ENCODE results near the gene EN2.

The EN2 gene

DNA sequence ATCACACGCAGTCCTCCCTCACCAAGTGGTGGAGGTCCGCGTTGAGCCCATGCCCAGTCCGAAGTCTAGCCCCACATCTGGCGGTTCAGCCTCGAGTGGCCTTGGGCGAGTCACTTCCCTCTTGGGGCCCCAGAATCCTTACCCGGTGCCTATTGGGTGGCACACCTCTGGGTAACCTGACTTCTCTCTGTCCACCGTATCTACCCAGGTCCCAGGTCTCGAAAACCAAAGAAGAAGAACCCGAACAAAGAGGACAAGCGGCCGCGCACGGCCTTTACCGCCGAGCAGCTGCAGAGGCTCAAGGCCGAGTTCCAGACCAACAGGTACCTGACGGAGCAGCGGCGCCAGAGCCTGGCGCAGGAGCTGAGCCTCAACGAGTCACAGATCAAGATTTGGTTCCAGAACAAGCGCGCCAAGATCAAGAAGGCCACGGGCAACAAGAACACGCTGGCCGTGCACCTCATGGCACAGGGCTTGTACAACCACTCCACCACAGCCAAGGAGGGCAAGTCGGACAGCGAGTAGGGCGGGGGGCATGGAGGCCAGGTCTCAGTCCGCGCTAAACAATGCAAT lies 4.3 kb downstream of the EN2 start:
- DNase-seq (ENCODE audit: low read depth), result no peak
- no peak overlapping the region for H3K9ac ChIP-seq (ENCODE audit: low read length)
- no peaks in the 10 kb centered on the region for H3K9me3 ChIP-seq (ENCODE audit: control insufficient read depth, low read length)
- H3K4me3 ChIP-seq (ENCODE audit: low read length), result no peak overlapping the region
- no peaks in the 10 kb centered on the region for H3K4me1 ChIP-seq (ENCODE audit: control insufficient read depth, insufficient read depth, low read length)
- H3K36me3 ChIP-seq (ENCODE audit: control insufficient read depth, insufficient read depth, low read length, severe bottlenecking), result no peaks in the 10 kb centered on the region
- peaks cover 75% of the 10 kb centered on the region for H3K27me3 ChIP-seq (replicated peaks; ENCODE audit: control insufficient read depth, insufficient read depth, low read length)

DNA sequence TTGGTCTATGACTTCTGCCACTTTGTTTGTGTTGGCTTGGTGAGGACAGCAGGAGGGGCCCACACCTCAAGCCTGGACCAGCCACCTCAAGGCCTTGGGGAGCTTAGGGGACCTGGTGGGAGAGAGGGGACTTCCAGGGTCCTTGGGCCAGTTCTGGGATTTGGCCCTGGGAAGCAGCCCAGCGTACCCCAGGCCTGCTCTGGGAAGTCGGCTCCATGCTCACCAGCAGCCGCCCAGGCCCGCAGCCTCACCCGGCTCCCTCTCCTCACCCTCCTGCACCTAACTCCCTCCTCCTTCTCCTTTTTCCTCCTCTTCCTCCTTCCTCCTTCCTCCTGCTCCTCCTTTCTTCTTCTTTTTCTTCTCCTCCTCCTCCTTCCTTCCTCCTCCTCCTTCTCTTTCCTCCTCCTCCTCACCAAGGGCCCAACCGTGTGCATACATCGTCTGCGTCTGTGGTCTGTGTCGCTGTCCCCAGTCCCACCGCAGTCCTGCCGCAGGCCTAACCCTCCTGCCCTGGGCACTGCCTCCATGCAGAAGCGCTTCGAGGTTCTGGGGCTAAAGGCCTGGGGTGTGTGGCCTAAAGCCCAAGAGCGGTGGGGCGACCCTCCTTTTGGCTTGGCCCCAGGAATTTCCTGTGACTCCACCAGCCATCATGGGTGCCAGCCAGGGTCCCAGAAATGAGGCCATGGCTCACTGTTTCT lies 5.3 kb downstream of the EN2 start:
- Histone ChIP-seq H3K9me3 (ENCODE audit: control insufficient read depth, low read length) (no peaks in the 10 kb centered on the region), H3K36me3 (ENCODE audit: control insufficient read depth, insufficient read depth, low read length, severe bottlenecking) (no peaks in the 10 kb centered on the region), H3K4me3 (ENCODE audit: low read length) (no peak overlapping the region), H3K9ac (ENCODE audit: low read length) (no peak overlapping the region), H3K4me1 (ENCODE audit: control insufficient read depth, insufficient read depth, low read length) (peaks cover 3% of the 10 kb centered on the region), H3K27me3 (replicated peaks; ENCODE audit: control insufficient read depth, insufficient read depth, low read length) (peaks cover 78% of the 10 kb centered on the region)
- no peak for DNase-seq (ENCODE audit: low read depth)

DNA sequence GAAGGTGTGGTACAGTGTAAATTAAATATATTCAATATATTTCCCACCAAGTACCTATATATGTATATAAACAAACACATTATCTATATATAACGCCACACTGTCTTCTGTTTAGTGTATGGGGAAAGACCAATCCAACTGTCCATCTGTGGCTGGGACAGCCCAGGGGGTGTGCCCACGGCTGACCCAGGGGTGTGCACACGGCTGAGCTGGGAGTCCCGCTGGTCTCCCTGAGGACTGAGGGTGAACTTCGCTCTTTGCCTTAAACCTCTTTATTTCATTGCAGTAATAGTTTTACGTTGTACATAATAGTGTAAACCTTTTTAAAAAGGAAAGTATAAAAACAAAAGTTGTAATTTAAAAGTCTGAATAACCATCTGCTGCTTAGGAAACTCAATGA lies 6.3 kb downstream of the EN2 start:
- Histone ChIP-seq H3K9ac (ENCODE audit: low read length) (no peak overlapping the region), H3K4me3 (ENCODE audit: low read length) (no peak overlapping the region), H3K9me3 (ENCODE audit: control insufficient read depth, low read length) (no peaks in the 10 kb centered on the region), H3K27me3 (replicated peaks; ENCODE audit: control insufficient read depth, insufficient read depth, low read length) (peaks cover 86% of the 10 kb centered on the region), H3K36me3 (ENCODE audit: control insufficient read depth, insufficient read depth, low read length, severe bottlenecking) (no peaks in the 10 kb centered on the region), H3K4me1 (ENCODE audit: control insufficient read depth, insufficient read depth, low read length) (peaks cover 5% of the 10 kb centered on the region)
- no peak for DNase-seq (ENCODE audit: low read depth)

DNA sequence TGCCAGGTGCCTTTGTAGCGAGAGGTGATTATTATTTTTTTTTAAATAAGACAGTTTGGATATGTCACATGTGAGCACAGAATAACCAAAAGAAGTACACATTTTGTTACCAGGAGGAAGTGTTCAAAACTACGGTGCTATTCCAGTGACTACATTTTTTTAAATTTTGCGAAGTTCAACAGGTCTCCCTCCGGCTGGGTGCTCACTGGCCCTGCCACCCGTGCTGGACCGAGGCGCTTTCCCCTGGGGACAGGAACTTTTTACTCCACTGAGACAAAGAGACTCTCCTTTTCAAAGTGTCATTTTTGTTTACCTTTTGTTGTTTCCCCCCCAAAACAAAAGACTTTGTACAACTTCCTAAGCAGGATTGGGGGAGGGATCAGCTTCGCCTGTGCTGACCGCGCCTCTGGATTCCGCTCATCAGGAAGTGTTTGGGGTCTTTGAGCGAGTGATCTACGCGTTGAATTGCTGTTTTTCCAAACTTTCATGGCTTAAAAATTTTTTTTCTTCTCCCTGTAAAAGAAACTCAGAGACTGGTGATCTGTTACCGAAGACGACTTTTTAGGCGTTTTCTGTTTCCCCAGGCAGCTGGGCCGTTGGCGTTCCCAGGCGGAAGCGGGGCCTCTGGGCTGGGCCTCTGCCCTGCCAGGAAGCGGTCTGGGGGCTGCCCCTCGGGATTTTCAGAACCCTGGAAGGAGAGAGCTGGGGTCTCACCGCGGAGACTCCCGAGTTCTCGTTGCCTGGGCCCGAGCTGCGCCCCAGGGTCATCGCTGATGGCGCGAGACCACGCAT lies 7.2 kb downstream of the EN2 start:
- peaks cover 5% of the 10 kb centered on the region for H3K4me1 ChIP-seq (ENCODE audit: control insufficient read depth, insufficient read depth, low read length)
- no peaks in the 10 kb centered on the region for H3K9me3 ChIP-seq (ENCODE audit: control insufficient read depth, low read length)
- no peak overlapping the region for H3K9ac ChIP-seq (ENCODE audit: low read length)
- H3K36me3 ChIP-seq (ENCODE audit: control insufficient read depth, insufficient read depth, low read length, severe bottlenecking), result no peaks in the 10 kb centered on the region
- no peak for DNase-seq (ENCODE audit: low read depth)
- no peak overlapping the region for H3K4me3 ChIP-seq (ENCODE audit: low read length)
- peaks cover 86% of the 10 kb centered on the region for H3K27me3 ChIP-seq (replicated peaks; ENCODE audit: control insufficient read depth, insufficient read depth, low read length)

DNA sequence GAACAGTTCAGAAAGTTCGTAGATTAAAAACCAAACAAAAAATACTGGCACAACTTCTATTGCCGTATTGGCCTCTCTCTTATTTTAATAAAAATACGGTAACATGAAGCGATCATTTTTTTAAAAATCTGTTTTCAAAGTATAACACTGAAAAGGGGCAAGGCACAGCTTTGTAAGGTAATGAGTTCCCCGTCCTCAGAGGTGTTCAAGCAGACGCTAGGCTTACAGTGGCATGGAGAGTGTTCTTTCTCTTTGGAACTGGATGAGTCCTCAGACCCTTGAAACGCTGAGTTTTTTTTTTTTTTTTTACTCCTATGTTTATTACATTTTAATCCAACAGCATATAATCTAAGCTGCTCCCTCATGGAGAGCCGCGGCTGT lies 7.8 kb downstream of the EN2 start:
- Histone ChIP-seq H3K9ac (ENCODE audit: low read length) (no peak overlapping the region), H3K9me3 (ENCODE audit: control insufficient read depth, low read length) (no peaks in the 10 kb centered on the region), H3K4me1 (ENCODE audit: control insufficient read depth, insufficient read depth, low read length) (peaks cover 5% of the 10 kb centered on the region), H3K27me3 (replicated peaks; ENCODE audit: control insufficient read depth, insufficient read depth, low read length) (peaks cover 86% of the 10 kb centered on the region), H3K36me3 (ENCODE audit: control insufficient read depth, insufficient read depth, low read length, severe bottlenecking) (no peaks in the 10 kb centered on the region), H3K4me3 (ENCODE audit: low read length) (no peak overlapping the region)
- DNase-seq (ENCODE audit: low read depth), result no peak

DNA sequence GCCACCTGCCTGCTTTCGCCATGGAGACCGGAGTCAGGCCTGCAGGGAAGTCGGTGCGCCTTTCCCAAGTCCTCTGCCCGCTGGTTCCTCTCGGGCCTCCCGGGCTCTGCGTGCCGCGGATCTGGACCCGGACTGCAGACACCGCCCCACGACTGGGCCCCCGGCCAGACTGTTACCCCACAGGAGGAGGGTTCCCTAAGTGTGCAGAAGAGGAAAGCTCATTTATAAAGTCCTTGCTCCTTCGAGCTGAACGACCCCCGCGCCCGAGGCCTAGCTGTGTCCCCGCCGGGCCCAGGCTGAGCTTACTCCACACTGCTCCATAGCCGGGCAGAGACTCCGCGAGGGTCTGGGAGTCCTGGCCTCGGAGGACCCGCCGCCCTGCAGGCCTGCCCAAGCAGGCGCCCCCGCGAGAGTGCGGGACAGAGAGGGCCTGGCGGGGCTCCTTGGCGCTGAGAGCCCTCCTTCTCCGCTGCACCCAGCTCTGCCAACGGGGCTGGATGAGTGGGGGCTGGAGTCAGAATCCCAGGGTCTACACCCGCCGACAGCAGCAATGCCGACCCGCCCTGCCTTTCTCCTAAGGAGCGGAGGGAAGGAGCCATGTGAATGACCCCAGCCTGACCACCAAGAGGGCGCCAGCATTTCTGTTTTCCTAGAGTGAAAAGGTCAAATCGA lies 8.3 kb downstream of the EN2 start:
- no peaks in the 10 kb centered on the region for H3K9me3 ChIP-seq (ENCODE audit: control insufficient read depth, low read length)
- H3K4me1 ChIP-seq (ENCODE audit: control insufficient read depth, insufficient read depth, low read length), result peaks cover 5% of the 10 kb centered on the region
- DNase-seq (ENCODE audit: low read depth), result no peak
- H3K9ac ChIP-seq (ENCODE audit: low read length), result no peak overlapping the region
- no peak overlapping the region for H3K4me3 ChIP-seq (ENCODE audit: low read length)
- H3K27me3 ChIP-seq (replicated peaks; ENCODE audit: control insufficient read depth, insufficient read depth, low read length), result peaks cover 86% of the 10 kb centered on the region
- H3K36me3 ChIP-seq (ENCODE audit: control insufficient read depth, insufficient read depth, low read length, severe bottlenecking), result no peaks in the 10 kb centered on the region

DNA sequence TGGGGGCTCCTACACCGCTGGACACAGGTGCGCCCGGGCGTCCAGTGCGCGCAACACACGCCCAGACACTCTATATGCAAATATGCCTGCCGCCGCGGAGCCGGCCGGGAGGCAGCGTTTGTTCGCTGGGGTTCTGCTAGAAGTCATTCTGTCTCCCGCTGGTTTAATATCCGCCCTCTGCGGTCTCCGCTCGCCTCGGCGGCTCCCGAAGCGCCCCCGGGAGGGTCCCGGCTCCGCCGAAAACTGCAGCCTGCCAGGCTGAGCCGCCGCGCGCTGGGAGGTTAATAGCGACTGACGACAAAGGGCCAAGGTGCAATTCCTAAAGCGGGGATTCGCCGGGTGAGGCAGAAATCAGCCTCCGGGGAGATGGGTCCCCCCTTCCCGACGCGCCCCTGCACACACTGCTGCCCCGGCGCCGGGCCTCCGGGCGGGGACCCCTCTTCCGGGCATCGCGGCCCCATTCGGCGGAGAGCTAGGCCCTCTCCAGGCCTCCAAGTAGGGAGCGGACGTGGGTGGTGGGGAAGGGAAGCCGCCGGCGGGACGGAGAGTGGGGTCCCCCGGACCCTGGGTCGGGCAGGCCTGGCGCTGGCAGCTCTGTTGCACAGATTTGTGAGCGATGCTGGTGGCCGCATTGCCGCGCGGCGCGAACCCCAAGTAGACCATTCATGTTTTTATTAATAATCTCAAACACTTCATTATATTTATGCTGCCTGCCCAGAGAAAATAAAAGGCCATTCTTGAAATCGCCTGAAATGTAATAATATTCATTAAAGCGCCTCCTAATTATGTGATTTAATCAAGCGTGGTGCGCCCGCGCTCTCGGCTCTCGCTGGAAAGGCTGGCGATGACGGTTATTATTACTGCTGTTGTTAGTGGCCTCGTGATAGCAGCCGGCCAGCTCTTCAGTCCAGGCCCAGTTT lies 9.1 kb downstream of the EN2 start:
- no peaks in the 10 kb centered on the region for H3K9me3 ChIP-seq (ENCODE audit: control insufficient read depth, low read length)
- H3K4me1 ChIP-seq (ENCODE audit: control insufficient read depth, insufficient read depth, low read length), result peaks cover 5% of the 10 kb centered on the region
- H3K9ac ChIP-seq (ENCODE audit: low read length), result no peak overlapping the region
- H3K4me3 ChIP-seq (ENCODE audit: low read length), result no peak overlapping the region
- no peak for DNase-seq (ENCODE audit: low read depth)
- H3K36me3 ChIP-seq (ENCODE audit: control insufficient read depth, insufficient read depth, low read length, severe bottlenecking), result no peaks in the 10 kb centered on the region
- peaks cover 86% of the 10 kb centered on the region for H3K27me3 ChIP-seq (replicated peaks; ENCODE audit: control insufficient read depth, insufficient read depth, low read length)

DNA sequence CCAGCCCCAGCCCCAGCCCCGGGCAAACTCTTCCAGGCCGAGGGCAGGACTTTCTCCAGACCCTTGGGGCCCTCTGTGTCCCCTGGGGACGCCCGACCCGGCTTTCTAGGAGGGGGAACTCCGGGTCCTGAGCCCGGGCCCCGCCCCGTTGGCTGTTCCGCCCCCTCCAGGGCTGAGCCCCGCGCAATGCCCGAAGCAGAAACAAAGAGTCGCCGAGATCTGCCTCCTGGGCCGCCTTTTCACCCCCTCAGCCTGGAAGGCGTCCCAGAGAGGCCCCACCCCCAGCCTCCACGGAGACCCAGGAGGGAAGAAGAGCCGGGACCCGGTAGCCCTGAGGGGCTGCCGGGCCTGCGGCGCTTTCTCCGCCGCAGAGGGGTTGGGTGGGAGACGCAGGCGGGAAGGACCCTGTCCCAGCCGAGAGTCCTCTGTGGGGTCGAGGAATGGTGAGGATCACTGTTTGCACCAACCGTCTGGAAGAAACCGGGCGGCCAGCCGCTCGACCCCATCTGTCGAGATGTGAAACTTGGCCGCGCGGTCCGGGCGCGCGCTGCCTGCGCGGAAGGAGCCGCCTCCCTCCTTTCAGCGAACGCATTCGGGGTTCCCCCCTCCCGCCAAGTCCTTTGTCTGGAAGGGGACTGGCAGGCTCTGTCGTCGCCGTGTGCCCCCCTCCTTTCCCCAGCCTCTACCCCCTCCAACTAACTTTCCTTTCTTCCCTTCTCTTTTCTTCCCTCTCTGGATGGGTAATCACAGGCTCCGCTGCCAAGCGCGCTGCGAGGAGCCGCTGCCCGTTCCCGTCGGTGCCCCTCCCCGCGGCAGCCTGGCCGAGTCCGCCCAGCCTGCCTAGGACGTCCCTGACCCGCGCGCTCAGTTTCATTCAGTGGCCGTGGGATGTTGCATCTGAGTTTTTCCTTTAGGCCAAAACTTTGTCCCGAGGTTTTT lies 10.2 kb downstream of the EN2 start:
- H3K9me3 ChIP-seq (ENCODE audit: control insufficient read depth, low read length), result no peaks in the 10 kb centered on the region
- peaks cover 5% of the 10 kb centered on the region for H3K4me1 ChIP-seq (ENCODE audit: control insufficient read depth, insufficient read depth, low read length)
- H3K4me3 ChIP-seq (ENCODE audit: low read length), result peak overlapping the region; percentile 33
- no peak for DNase-seq (ENCODE audit: low read depth)
- H3K9ac ChIP-seq (ENCODE audit: low read length), result no peak overlapping the region
- no peaks in the 10 kb centered on the region for H3K36me3 ChIP-seq (ENCODE audit: control insufficient read depth, insufficient read depth, low read length, severe bottlenecking)
- H3K27me3 ChIP-seq (replicated peaks; ENCODE audit: control insufficient read depth, insufficient read depth, low read length), result peaks cover 87% of the 10 kb centered on the region

DNA sequence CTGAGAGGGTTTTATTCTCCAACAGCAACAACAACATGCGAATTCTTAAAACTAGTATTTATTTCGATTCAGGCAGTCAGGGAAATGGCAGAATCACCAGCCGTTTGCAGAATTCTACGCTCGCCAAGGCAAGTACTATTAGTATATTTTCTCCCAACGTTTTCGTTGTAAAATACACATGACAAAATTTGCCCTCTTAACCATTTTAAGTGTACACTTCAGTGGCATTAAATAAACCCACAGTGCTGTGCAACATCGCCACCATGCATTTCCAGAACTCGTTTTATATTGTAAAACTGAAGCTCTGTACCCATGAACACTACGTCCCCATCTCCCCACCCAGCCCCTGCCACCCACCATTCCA lies 10.8 kb downstream of the EN2 start:
- Histone ChIP-seq H3K4me1 (ENCODE audit: control insufficient read depth, insufficient read depth, low read length) (peaks cover 5% of the 10 kb centered on the region), H3K36me3 (ENCODE audit: control insufficient read depth, insufficient read depth, low read length, severe bottlenecking) (no peaks in the 10 kb centered on the region), H3K4me3 (ENCODE audit: low read length) (peak overlapping the region; percentile 33), H3K9ac (ENCODE audit: low read length) (no peak overlapping the region), H3K9me3 (ENCODE audit: control insufficient read depth, low read length) (no peaks in the 10 kb centered on the region), H3K27me3 (replicated peaks; ENCODE audit: control insufficient read depth, insufficient read depth, low read length) (peaks cover 89% of the 10 kb centered on the region)
- no peak for DNase-seq (ENCODE audit: low read depth)

All from adipocyte (in vitro differentiated cells).